ENCODE measurements around the gene DSCAM. TPM values are rescaled to one million over a fixed set of nuclear protein-coding genes. Genes with fewer than 3 reads are reported as not detected.

Gene DSCAM
- polyA plus RNA-seq, 4 donors: under 0.01 to 0.22 (median 0.13) TPM; not detected in 1

DNA sequence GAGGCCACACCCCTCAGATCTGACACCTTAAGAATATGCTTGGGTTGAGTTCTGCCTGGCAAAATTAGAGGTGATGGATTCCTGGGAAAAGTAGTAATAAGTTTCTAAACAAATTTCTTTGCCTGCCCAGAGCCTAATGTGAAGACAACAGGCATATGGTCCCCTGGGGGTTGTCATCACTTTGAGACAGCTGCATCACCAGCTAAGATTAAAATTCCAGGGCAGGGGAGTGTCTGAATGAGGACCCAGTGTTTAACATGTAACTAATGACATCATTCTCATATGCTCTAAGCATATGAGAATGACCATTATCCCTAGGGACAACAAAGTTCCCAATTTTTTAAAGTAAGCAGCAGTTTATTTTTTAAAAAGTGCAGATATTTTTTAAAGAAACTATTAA, 547.5 kb downstream of the DSCAM start:
- Histone ChIP-seq H3K9me3 (ENCODE audit: control insufficient read depth in 2 of 2, insufficient read depth in 1 of 2, low read depth in 1 of 2, low read length in 1 of 2) (no peaks in the 10 kb centered on the region), H3K4me1 (ENCODE audit: control insufficient read depth in 3 of 3, insufficient read depth in 2 of 3, low read depth in 1 of 3, low read length in 2 of 3) (no peaks in the 10 kb centered on the region), H3K27ac (ENCODE audit: low read depth in 1 of 3, low read length in 2 of 3) (no peak overlapping the region), H3K4me3 (ENCODE audit: low read depth in 1 of 3, low read length in 3 of 3) (no peak overlapping the region), H3K36me3 (ENCODE audit: control insufficient read depth in 3 of 3, insufficient read depth in 2 of 3, low read depth in 1 of 3, low read length in 3 of 3) (no peaks in the 10 kb centered on the region), H3K27me3 (ENCODE audit: control insufficient read depth in 3 of 3, insufficient read depth in 3 of 3, low read length in 3 of 3) (no peaks in the 10 kb centered on the region)
- DNase-seq (no peak), FAIRE-seq (no peak)

DNA sequence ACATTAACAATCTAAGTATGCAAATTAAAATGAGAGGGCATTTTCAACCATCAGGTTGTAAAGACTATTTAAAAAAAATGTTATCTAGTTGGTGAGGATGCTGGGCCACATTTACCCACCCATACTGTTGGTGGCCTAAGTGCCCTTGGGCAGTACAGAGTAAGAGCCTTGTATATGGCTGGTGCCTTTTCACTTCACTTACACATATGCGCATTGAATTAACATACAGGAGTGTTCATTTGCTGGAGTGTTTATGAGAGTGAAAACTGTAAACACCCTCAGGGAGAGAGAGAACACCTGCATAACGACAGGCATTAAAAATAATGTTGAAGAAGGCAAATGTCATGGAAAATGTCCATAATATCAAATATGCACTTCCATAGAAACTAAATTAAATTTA, 552.6 kb downstream of the DSCAM start:
- Histone ChIP-seq H3K9me3 (ENCODE audit: control insufficient read depth in 2 of 2, insufficient read depth in 1 of 2, low read depth in 1 of 2, low read length in 1 of 2) (no peaks in the 10 kb centered on the region), H3K27ac (ENCODE audit: low read depth in 1 of 3, low read length in 2 of 3) (no peak overlapping the region), H3K4me1 (ENCODE audit: control insufficient read depth in 3 of 3, insufficient read depth in 2 of 3, low read depth in 1 of 3, low read length in 2 of 3) (no peaks in the 10 kb centered on the region), H3K36me3 (ENCODE audit: control insufficient read depth in 3 of 3, insufficient read depth in 2 of 3, low read depth in 1 of 3, low read length in 3 of 3) (no peaks in the 10 kb centered on the region), H3K4me3 (ENCODE audit: low read depth in 1 of 3, low read length in 3 of 3) (no peak overlapping the region), H3K27me3 (ENCODE audit: control insufficient read depth in 3 of 3, insufficient read depth in 3 of 3, low read length in 3 of 3) (no peaks in the 10 kb centered on the region)
- no peak for FAIRE-seq
- no peak for DNase-seq
- WGBS, 3 donors: 75 to 79% (median 77%) methylated on average over 2 of the region's 2 CpGs

DNA sequence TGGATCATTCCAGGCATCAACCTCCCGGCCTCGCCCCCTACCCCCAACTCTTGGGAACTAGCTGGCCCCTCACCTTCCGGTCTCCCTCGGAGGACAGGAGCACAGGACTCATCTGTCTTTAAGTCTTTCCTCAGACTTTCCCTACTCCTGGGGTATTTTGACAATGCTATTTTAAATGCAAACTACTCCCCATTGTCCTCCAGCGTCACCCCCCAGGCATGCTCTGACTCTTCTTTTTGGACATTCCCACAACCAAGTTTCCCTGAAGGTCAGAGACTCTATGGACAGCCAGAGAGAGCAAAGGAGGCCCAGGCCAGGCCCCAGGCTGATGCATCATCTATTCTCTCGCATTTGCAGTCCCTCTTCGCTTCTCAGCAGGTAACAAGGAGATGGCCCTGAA, 555.4 kb downstream of the DSCAM start:
- H3K4me1 ChIP-seq (ENCODE audit: control insufficient read depth in 3 of 3, insufficient read depth in 2 of 3, low read depth in 1 of 3, low read length in 2 of 3): no peaks in the 10 kb centered on the region
- DNase-seq: no peak
- H3K9me3 ChIP-seq (ENCODE audit: control insufficient read depth in 2 of 2, insufficient read depth in 1 of 2, low read depth in 1 of 2, low read length in 1 of 2): no peaks in the 10 kb centered on the region
- H3K36me3 ChIP-seq (ENCODE audit: control insufficient read depth in 3 of 3, insufficient read depth in 2 of 3, low read depth in 1 of 3, low read length in 3 of 3): no peaks in the 10 kb centered on the region
- no peak for FAIRE-seq
- no peak overlapping the region for H3K4me3 ChIP-seq (ENCODE audit: low read depth in 1 of 3, low read length in 3 of 3)
- H3K27ac ChIP-seq (ENCODE audit: low read depth in 1 of 3, low read length in 2 of 3): no peak overlapping the region
- 65 to 82% (median 75%) methylated on average over 7 of the region's 7 CpGs for WGBS, 3 donors
- H3K27me3 ChIP-seq (ENCODE audit: control insufficient read depth in 3 of 3, insufficient read depth in 3 of 3, low read length in 3 of 3): no peaks in the 10 kb centered on the region

DNA sequence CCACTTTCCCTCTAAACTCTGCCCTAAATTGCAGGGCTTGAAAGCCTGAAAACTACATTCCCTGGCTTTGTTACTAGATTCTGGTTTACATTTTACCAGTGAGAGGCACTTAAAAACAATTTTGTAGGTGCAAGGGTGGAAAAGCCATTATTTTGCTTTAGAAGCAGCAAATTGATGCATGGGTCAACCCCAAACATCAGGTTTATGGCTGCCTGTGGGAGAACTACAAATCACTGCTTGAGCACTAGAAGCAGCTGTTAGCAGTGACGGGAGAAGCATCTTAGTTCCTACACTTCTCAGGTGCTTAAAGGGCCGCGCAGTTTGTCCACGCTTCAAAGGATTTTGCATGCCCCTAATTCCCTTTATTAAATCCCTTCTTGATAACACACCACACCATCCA, 562.5 kb downstream of the DSCAM start:
- no peak for FAIRE-seq
- no peak for DNase-seq
- H3K27me3 ChIP-seq (ENCODE audit: control insufficient read depth in 3 of 3, insufficient read depth in 3 of 3, low read length in 3 of 3): no peaks in the 10 kb centered on the region
- no peaks in the 10 kb centered on the region for H3K36me3 ChIP-seq (ENCODE audit: control insufficient read depth in 3 of 3, insufficient read depth in 2 of 3, low read depth in 1 of 3, low read length in 3 of 3)
- H3K9me3 ChIP-seq (ENCODE audit: control insufficient read depth in 2 of 2, insufficient read depth in 1 of 2, low read depth in 1 of 2, low read length in 1 of 2): peaks cover 0 to 4% of the 10 kb centered on the region in 2 donors
- H3K4me3 ChIP-seq (ENCODE audit: low read depth in 1 of 3, low read length in 3 of 3): no peak overlapping the region
- no peaks in the 10 kb centered on the region for H3K4me1 ChIP-seq (ENCODE audit: control insufficient read depth in 3 of 3, insufficient read depth in 2 of 3, low read depth in 1 of 3, low read length in 2 of 3)
- WGBS, 3 donors: 79 to 86% (median 86%) methylated on average over 4 of the region's 4 CpGs
- no peak overlapping the region for H3K27ac ChIP-seq (ENCODE audit: low read depth in 1 of 3, low read length in 2 of 3)

DNA sequence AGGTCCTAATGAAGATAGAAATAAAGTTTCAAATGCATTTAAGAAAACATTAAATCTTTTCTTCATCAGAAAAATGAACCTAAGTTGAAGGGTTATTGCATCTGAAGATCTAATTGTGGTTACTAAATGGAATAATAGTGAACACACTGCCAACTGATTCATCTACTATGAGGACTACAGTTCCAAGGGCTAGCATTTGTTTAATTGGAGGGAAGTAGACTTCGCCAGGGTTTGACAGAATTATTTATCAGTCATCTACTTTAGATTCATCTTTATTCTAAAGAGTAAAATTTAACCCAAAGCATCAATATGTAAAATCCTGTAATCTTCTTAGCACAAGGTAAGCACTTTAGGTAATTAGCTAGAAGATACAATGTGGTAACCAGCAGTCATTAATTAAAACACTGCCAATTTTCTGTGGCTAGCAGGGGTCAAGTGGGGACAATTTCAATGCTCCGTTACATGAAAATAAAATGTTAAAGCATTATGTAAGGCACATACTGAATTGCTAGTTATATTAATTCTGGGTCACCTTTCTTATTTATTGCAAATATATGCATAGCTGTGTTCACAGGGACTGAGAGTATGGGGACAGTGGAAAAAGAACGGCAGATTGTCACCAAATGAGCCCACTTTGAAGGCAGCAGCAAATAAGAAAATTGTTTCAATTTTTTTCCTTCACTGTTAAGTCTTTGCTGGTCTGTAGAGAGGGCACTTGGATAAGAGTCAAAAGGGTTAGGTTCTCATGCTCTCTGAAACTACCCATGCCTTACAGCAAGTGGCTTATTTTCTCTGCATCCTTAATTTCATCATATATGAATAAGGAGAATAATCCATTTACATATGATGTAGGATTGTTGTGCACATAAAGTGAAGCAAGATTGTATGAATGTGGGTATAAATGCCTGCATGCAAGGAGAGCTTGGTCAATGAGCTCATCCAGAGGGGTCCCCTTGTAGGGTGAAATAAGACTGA, 563.8 kb downstream of the DSCAM start:
- peaks cover 0 to 4% of the 10 kb centered on the region in 2 donors for H3K9me3 ChIP-seq (ENCODE audit: control insufficient read depth in 2 of 2, insufficient read depth in 1 of 2, low read depth in 1 of 2, low read length in 1 of 2)
- no peak for FAIRE-seq
- WGBS, 3 donors: 74 to 79% (median 75%) methylated on average over 3 of the region's 3 CpGs
- no peaks in the 10 kb centered on the region for H3K4me1 ChIP-seq (ENCODE audit: control insufficient read depth in 3 of 3, insufficient read depth in 2 of 3, low read depth in 1 of 3, low read length in 2 of 3)
- no peaks in the 10 kb centered on the region for H3K36me3 ChIP-seq (ENCODE audit: control insufficient read depth in 3 of 3, insufficient read depth in 2 of 3, low read depth in 1 of 3, low read length in 3 of 3)
- H3K27me3 ChIP-seq (ENCODE audit: control insufficient read depth in 3 of 3, insufficient read depth in 3 of 3, low read length in 3 of 3): no peaks in the 10 kb centered on the region
- no peak overlapping the region for H3K4me3 ChIP-seq (ENCODE audit: low read depth in 1 of 3, low read length in 3 of 3)
- H3K27ac ChIP-seq (ENCODE audit: low read depth in 1 of 3, low read length in 2 of 3): no peak overlapping the region
- no peak for DNase-seq

DNA sequence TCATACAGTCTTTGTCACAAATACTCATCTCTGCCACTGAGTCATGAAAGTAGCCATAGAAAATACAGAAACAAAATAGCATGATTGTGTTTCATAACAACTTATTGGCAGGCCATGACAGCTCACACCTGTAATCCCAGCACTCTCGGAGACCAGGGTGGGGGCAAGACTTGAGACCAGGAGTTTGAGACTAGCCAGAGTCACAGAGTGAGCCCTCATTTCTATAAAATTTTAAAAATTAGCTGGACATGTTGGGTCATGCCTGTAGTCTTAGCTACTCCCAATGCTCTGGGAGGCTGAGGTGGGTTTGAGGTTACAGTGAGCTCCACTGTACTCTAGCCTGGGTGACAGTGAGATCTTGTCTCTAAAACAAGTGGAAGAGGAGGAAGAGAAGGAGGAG, 568.6 kb downstream of the DSCAM start:
- Histone ChIP-seq H3K27ac (ENCODE audit: low read depth in 1 of 3, low read length in 2 of 3) (no peak overlapping the region), H3K9me3 (ENCODE audit: control insufficient read depth in 2 of 2, insufficient read depth in 1 of 2, low read depth in 1 of 2, low read length in 1 of 2) (no peaks in the 10 kb centered on the region), H3K4me1 (ENCODE audit: control insufficient read depth in 3 of 3, insufficient read depth in 2 of 3, low read depth in 1 of 3, low read length in 2 of 3) (no peaks in the 10 kb centered on the region), H3K36me3 (ENCODE audit: control insufficient read depth in 3 of 3, insufficient read depth in 2 of 3, low read depth in 1 of 3, low read length in 3 of 3) (no peaks in the 10 kb centered on the region), H3K4me3 (ENCODE audit: low read depth in 1 of 3, low read length in 3 of 3) (no peak overlapping the region), H3K27me3 (ENCODE audit: control insufficient read depth in 3 of 3, insufficient read depth in 3 of 3, low read length in 3 of 3) (no peaks in the 10 kb centered on the region)
- FAIRE-seq (no peak), DNase-seq (no peak)
- WGBS, 3 donors: 85 to 96% (median 87%) methylated on average over 1 of the region's 1 CpG

DNA sequence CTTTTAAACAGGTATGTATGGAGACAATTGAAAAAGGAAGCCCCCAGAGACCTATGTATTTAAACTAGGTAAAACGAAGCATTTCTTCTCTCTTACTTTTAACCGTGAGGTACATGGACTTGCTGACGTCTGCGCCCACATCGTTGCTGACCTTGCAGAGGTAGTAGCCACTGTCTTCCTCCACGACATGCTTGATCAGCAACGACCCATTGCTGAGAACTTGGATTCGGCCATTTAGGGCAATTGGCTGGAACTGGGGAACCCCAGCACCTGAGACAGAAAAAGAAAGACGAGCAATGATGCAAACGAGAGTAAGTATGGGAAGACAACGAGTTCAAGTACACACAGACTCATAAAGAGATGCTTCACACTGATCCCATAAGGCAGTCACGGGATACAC, 571.0 kb downstream of the DSCAM start:
- H3K4me1 ChIP-seq (ENCODE audit: control insufficient read depth in 3 of 3, insufficient read depth in 2 of 3, low read depth in 1 of 3, low read length in 2 of 3): no peaks in the 10 kb centered on the region
- no peaks in the 10 kb centered on the region for H3K27me3 ChIP-seq (ENCODE audit: control insufficient read depth in 3 of 3, insufficient read depth in 3 of 3, low read length in 3 of 3)
- H3K36me3 ChIP-seq (ENCODE audit: control insufficient read depth in 3 of 3, insufficient read depth in 2 of 3, low read depth in 1 of 3, low read length in 3 of 3): no peaks in the 10 kb centered on the region
- no peak overlapping the region for H3K27ac ChIP-seq (ENCODE audit: low read depth in 1 of 3, low read length in 2 of 3)
- no peak overlapping the region for H3K4me3 ChIP-seq (ENCODE audit: low read depth in 1 of 3, low read length in 3 of 3)
- DNase-seq (no peak), FAIRE-seq (no peak)
- no peaks in the 10 kb centered on the region for H3K9me3 ChIP-seq (ENCODE audit: control insufficient read depth in 2 of 2, insufficient read depth in 1 of 2, low read depth in 1 of 2, low read length in 1 of 2)
- WGBS, 3 donors: 67 to 82% (median 69%) methylated on average over 12 of the region's 12 CpGs

DNA sequence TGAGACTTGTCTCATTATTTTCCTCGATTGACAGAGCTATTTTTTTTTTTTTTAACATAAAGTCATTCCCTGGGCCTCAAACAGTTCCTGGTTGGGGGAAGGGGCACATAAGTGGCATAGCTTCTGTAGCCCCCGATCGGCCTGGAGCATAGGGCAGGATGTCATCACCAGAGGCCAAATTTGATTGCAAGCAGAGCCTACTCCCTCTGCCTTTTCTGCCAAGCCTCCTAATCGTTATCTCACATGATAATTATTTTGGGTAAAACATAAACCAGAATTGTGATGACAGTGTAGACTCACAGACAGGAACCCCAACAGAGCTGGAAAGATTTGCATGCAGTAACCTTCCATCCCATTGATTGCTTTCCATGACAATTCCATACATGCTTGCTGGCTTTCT, 574.9 kb downstream of the DSCAM start:
- Histone ChIP-seq H3K27ac (ENCODE audit: low read depth in 1 of 3, low read length in 2 of 3) (no peak overlapping the region), H3K27me3 (ENCODE audit: control insufficient read depth in 3 of 3, insufficient read depth in 3 of 3, low read length in 3 of 3) (no peaks in the 10 kb centered on the region), H3K36me3 (ENCODE audit: control insufficient read depth in 3 of 3, insufficient read depth in 2 of 3, low read depth in 1 of 3, low read length in 3 of 3) (no peaks in the 10 kb centered on the region), H3K4me1 (ENCODE audit: control insufficient read depth in 3 of 3, insufficient read depth in 2 of 3, low read depth in 1 of 3, low read length in 2 of 3) (no peaks in the 10 kb centered on the region), H3K4me3 (ENCODE audit: low read depth in 1 of 3, low read length in 3 of 3) (no peak overlapping the region), H3K9me3 (ENCODE audit: control insufficient read depth in 2 of 2, insufficient read depth in 1 of 2, low read depth in 1 of 2, low read length in 1 of 2) (no peaks in the 10 kb centered on the region)
- FAIRE-seq (no peak), DNase-seq (no peak)
- WGBS, 3 donors: 60 to 67% (median 64%) methylated on average over 4 of the region's 4 CpGs

DNA sequence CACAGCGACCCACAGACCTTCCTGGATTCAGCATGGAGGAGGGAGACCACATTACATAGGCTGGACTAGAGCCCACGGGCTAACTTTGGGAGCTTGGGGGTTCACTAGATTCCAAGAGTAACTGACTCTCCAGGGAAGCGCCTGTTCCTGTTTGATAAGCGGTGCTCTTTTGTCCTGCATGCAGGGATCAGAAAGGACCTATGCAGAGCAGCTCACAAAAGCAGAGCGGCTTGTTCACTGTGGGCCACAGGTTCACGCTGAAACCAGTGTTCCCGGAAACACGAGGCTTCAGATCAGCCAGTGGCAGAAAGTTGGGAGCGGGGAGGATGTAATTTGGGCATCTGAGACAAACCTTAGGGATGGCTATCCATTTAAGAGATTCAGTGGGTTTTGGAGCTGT, 575.8 kb downstream of the DSCAM start:
- no peaks in the 10 kb centered on the region for H3K36me3 ChIP-seq (ENCODE audit: control insufficient read depth in 3 of 3, insufficient read depth in 2 of 3, low read depth in 1 of 3, low read length in 3 of 3)
- no peaks in the 10 kb centered on the region for H3K9me3 ChIP-seq (ENCODE audit: control insufficient read depth in 2 of 2, insufficient read depth in 1 of 2, low read depth in 1 of 2, low read length in 1 of 2)
- FAIRE-seq (no peak), DNase-seq (no peak)
- H3K27me3 ChIP-seq (ENCODE audit: control insufficient read depth in 3 of 3, insufficient read depth in 3 of 3, low read length in 3 of 3): no peaks in the 10 kb centered on the region
- no peak overlapping the region for H3K4me3 ChIP-seq (ENCODE audit: low read depth in 1 of 3, low read length in 3 of 3)
- 71 to 73% (median 72%) methylated on average over 9 of the region's 9 CpGs for WGBS, 3 donors
- H3K4me1 ChIP-seq (ENCODE audit: control insufficient read depth in 3 of 3, insufficient read depth in 2 of 3, low read depth in 1 of 3, low read length in 2 of 3): no peaks in the 10 kb centered on the region
- H3K27ac ChIP-seq (ENCODE audit: low read depth in 1 of 3, low read length in 2 of 3): no peak overlapping the region

Data from small intestine (tissue), 7 donors.